Fibroblast of pulmonary artery (primary cell): ENCODE data around the gene NCBP2.

ENCODE experiments used
- DNase-seq: peaks from one replicate; pipeline ENCODE4 v3.0.0-alpha.2; 2010; ENCODE audit warnings: low read depth
- H3K4me3 ChIP-seq: replicated peaks from 2 replicates; pipeline ENCODE4 v1.5.1; 2011; ENCODE audit warnings: low read depth, mild to moderate bottlenecking, control low read depth, low read length, moderate library complexity
- TF ChIP-seq, protein P1 (sequence below): IDR thresholded peaks from 2 replicates; pipeline ENCODE4 v1.5.1; 2011; ENCODE audit warnings: mild to moderate bottlenecking, control low read depth, low read length, inconsistent platforms; ENCODE audit errors: missing control alignments

NCBP2 gene

GRCh38 chr3:196901768-196902167 is 40.6 kb downstream of the NCBP2 start:
- no peak overlapping the region for H3K4me3 ChIP-seq
- no peak for DNase-seq
- TF ChIP-seq, protein P1, sequence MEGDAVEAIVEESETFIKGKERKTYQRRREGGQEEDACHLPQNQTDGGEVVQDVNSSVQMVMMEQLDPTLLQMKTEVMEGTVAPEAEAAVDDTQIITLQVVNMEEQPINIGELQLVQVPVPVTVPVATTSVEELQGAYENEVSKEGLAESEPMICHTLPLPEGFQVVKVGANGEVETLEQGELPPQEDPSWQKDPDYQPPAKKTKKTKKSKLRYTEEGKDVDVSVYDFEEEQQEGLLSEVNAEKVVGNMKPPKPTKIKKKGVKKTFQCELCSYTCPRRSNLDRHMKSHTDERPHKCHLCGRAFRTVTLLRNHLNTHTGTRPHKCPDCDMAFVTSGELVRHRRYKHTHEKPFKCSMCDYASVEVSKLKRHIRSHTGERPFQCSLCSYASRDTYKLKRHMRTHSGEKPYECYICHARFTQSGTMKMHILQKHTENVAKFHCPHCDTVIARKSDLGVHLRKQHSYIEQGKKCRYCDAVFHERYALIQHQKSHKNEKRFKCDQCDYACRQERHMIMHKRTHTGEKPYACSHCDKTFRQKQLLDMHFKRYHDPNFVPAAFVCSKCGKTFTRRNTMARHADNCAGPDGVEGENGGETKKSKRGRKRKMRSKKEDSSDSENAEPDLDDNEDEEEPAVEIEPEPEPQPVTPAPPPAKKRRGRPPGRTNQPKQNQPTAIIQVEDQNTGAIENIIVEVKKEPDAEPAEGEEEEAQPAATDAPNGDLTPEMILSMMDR, result no peak

- no peak overlapping the region for H3K4me3 ChIP-seq
- DNase-seq, result no peak
- TF ChIP-seq, protein P1, result no peak
These were observed 46.1 kb downstream of the NCBP2 start for GRCh38 chr3:196896229-196896628.

GRCh38 chr3:196894557-196895295 is 47.6 kb downstream of the NCBP2 start:
- no peak overlapping the region for H3K4me3 ChIP-seq
- no peak for DNase-seq
- TF ChIP-seq, protein P1, result no peak

DNA sequence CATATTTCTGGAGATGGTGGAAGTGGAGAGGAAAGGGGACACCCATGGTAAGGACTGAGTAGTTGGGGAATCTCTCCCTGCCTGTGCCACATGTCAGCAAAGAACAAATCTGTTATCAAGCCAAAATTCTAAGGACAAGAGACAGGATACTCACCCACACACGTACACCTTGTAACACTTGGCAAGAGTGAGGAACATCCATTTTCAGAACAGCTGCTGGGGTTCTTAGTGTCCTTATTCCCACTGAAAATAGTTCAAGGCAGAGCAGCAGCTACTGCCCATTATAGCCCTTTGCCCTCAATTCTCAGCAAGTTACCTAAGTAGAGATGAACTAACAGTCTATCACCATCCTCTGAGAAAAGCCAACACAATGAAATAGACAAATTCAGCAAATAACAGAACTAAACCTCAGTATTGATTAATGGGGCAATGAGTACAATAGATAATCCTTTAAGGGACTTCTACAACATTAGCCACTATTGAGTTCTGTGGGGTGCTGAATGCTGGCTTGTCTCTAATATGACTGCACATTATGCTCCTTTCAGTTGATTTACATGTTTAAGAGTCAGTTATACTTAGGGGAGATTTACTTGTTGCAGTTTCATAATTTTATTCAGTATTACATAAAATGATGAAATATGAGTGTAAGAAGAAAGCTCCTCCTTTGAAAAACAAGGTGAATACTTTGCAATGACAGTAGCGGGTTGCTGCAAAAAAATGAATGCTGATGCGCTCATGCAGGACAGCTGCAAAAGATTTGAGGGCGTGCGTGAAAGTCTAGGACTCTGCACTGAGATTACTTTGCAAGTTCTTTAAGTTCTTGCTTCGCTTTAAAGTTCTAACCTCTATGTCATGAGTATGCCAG is 52.3 kb downstream of the NCBP2 start:
- no peak for DNase-seq

DNA sequence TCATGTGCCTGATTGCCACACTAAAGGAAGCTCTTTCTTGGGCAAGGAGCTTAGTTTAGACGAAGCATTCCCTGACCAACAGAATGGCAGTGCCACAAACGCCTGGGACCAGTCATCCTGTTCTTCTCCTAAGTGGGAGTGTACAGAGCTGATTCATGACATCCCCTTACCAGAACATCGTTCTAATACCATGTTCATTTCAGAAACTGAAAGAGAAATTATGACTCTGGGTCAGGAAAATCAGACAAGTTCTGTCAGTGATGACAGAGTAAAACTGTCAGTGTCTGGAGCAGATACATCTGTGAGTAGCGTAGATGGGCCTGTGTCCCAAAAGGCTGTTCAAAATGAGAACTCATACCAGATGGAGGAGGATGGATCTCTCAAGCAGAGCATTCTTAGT is 56.2 kb downstream of the NCBP2 start:
- TF ChIP-seq, protein P1, result no peak
- DNase-seq, result no peak
- H3K4me3 ChIP-seq, result no peak overlapping the region

More for the DNA sequence above, 52.3 kb downstream of the NCBP2 start:
- no peak overlapping the region for H3K4me3 ChIP-seq
- TF ChIP-seq, protein P1, result no peak
